D341Med (cell line): ENCODE data around the gene HESX1.
A peak's percentile ranks its signal among the peaks of the same experiment; 100 is the strongest.

Experiments used
- DNase-seq: peaks from one replicate; pipeline ENCODE4 v3.0.0; 2012; ENCODE audit warnings: low spot score

The HESX1 gene

DNA sequence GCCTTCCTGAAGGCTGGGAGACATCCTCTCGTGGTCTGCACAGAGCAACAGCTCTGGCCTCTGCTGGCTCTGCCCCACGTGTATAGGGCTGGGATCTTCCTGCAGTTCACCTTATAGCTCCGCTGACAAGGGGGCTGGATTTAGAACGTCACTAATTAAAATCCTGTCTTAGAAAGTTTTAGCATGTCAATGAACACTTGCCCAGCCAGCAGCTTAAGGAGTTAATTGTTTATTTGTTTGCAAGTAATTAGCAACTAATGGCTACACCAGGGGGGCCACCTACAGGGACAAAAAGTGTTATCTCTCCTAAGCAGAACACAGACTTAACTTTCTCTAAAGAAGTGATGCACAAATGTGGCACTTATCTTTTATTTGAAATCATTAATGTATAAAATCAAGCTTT, at the start of gene HESX1:
Gene HESX1 (minus strand): TSS at position 84 of the 403 bp plus-strand sequence. CDS start 60 bp downstream, at position 24.
- DNase-seq: peak; percentile 40

GRCh38 chr3:57244946-57245345, 45.2 kb upstream of the HESX1 start:
- no peak for DNase-seq

DNA sequence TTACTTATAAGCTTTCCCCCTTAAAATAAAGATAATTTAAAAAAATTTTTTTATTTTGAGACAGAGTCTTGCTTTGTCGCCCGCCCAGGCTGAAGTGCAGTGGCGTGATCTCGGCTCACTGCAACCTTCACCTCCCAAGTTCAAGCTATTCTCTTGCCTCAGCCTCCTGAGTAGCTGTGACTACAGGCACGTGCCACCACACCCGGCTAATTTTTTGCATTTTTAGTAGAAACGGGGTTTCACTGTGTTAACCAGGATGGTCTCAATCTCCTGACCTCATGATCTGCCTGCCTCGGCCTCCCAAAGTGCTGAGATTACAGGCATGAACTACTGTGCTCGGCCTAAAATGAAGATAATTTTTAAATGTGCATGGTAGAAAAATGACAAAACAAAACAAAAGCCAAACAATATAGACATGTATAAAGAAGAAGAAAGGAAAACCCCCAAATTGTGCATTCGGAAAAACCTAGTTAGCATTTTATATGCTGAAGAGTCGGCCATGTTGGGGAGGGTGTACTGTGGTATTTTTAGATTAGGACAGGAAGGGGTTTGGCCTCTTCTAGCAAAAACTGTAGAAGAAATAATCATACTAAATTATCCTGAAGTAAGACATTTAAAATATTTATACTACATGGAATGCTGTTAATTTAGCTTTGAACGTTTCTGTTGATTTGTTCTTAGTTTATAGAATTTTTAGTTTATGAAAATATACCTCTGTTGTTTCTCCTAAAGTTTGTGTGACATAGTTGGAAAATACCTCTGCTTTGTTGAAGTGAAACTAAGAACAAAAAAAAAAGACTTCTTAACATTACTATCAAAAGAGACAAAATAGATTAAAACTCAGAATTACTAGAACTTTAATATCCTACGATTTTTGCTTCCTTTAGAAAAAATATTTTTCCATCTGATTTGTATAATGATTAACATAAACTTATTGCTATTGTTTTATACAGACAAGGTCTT, 35.1 kb upstream of the HESX1 start:
- DNase-seq: no peak

DNA sequence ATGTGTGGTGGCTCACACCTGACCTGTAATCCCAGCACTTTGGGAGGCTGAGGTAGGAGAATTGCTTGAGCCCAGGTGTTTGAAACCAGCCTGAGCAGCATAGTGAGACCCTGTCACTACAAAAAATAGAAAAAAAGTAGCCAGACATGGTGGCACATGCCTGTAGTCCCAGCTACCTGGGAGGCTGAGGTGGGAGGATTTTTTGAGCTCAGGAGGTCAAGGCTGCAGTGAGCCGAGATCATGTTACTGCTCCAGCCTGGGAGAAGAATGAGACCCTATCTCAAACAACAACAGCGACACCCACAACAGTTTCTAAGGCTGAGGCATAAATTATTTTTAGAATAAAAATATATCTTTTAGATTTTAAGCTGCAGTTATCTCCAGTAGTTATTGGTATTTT, 34.0 kb upstream of the HESX1 start:
- DNase-seq: no peak

- DNase-seq: no peak
Measured at GRCh38 chr3:57230006-57230405, 30.2 kb upstream of the HESX1 start.

GRCh38 chr3:57227930-57228751, 28.4 kb upstream of the HESX1 start:
- peak; percentile 77 for DNase-seq

- DNase-seq: peak; percentile 100
Measured at GRCh38 chr3:57227204-57227929, 27.6 kb upstream of the HESX1 start, which contains the start of gene APPL1. Gene APPL1 (plus strand): TSS chr3:57227729. CDS start chr3:57227884, 155 bp downstream.

- DNase-seq: no peak
Measured at GRCh38 chr3:57226176-57226575, 26.4 kb upstream of the HESX1 start.

DNA sequence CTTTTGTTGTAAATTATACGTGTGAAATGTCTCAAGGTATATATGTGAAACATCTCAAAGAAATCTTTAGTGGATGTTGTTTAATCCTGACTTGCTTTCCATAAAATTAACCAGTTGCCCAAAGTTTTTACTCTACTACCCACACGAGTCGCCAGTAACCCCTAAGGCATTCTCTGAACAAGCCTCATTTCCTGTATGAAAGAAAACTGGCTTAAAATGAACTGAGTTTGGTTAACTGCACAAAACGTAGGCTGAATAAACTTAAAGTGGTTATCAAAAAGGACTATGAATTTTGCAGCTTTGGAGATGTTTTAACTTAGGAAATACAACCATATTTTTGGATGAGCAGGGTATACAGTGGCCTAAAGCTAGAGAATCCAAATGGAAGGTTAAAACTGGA, 25.1 kb upstream of the HESX1 start:
- no peak for DNase-seq

- DNase-seq: peak; percentile 34
Measured at GRCh38 chr3:57221883-57222282, 22.1 kb upstream of the HESX1 start.

DNA sequence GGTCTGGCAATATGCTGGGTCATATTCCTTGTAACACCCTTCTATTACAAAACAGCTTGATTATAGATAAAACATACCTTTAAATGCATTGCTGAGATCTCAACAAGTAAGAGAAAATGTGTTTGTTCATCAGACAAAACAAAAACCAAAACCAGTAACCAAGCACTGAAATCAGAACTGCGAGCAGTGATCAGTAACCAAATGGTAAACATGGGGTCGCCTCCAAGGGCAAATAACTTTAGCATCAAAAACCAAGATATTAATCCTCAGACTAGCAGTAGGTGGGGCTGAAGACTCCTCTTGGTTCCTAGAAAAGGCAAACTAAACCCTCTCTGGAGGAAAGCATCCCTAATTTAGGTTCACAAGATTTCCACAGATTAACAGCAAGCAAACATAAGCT, 6.6 kb upstream of the HESX1 start:
- no peak for DNase-seq

DNA sequence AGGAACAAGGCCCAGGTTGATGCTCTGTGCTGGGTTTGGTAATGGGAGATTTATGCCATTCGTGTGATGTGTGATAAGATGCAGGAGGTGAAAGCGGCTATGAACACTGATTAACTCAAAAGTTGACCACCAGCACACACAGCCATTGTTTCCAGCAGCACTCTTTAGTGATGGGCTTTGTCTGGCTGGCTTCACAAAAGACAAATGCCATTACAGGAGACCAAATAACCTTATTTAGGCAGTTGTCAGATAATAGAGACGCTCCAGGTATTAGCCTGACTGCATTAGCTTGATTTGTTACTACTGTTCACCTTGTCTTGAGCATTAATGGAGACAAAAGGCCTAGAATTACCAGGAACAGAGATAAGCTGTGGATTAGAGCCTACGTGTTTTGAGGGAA, 5.1 kb downstream of the HESX1 start:
- no peak for DNase-seq

- DNase-seq: no peak
Measured at GRCh38 chr3:57192028-57192427, 7.8 kb downstream of the HESX1 start.

DNA sequence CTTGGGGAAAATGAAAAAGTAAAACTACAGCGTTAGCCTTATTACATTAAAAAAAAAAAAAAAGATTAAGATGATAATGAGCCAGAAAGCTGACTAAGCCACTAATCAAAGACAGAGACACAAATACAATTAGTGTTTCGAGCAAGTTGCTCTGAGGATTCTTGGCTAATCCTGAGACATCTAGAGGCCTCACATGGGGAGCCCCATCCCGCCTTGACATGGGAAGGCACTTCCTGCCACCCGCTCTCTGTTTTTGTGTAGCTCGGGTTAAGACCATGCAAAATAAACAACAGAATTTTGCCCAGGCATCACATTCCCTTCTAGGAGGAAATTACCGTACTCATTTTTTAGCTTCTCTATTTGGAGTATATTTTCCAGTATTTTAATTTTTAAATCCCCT, 15.3 kb downstream of the HESX1 start:
- no peak for DNase-seq

DNA sequence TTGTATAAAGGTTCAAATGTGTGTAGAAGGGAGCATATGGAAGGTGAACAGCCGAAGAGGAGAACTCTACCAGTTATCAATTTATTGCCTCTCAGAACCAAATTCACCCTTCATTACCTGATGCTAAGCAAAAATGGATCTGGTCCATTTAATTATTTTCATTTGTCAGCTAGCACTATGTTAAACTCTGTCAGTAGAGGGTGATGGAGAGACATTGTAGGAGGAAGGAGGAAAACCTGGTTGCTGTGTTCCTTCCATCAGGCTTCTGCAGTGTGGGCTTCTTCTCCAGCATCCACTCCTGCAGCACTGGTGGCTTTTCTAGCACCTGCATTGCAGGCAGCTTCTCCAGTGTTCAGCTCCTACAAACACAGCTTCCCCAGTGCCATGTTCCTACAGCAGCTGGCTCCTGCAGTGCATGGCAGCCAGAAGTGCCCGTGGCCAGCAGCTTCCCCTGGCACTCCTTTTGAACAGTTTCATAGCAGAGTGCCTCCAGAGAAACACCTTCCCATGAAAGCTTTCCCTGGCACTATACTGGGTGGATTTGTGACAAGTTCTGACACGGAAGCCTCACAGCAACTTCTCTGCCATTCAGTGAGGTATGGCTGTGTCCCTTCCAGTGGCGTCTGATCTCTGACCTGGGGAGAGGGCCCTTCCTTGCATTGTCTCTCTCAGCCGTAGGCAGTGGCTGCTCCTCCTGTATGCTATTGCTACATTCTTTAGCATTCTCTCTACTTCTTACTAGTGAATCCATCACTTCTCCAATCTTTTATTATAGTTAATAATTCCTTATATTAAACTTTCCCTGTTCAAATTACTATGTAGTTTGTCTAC, 20.0 kb downstream of the HESX1 start:
- no peak for DNase-seq

- no peak for DNase-seq
Measured at GRCh38 chr3:57176045-57176444, 23.7 kb downstream of the HESX1 start.

DNA sequence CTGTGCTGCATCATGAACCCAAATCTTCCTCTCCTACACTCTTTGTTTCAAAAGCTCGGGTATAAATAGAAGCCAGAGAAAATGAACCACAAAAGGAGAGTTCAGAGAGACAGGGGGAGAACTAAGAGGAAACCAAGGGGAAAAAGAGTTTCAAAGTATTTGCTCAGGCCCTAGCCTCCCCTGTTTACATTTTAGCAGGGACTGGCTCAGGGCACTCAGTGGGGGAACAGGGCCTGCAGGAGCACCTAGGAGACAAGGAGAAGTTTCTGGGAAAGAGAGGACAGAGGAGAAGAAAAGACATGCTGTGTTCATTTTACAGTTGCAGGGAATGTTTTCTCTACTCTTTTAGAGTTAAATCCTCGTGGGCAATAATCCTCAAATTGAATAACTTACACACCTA, 26.1 kb downstream of the HESX1 start:
- DNase-seq: no peak

DNA sequence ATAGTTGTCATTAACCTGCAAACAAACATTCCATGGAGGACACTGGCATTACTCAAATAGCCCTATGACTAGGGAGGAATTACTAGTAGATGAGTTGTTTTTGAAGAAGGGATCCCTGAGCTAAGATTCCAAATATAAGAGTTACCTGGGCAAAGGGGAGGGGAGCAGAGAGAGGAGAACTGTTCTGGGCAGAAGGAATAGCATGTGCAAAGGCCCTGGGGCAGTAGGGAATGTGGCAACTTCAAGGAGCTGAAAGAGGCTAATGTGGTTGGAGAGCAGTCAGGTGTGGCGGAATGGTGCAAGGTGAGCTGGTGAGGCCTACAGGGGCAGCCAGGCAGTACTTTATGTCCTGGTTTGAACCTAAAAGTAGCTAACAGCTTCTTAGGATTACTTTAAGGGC, 28.8 kb downstream of the HESX1 start:
- no peak for DNase-seq

DNA sequence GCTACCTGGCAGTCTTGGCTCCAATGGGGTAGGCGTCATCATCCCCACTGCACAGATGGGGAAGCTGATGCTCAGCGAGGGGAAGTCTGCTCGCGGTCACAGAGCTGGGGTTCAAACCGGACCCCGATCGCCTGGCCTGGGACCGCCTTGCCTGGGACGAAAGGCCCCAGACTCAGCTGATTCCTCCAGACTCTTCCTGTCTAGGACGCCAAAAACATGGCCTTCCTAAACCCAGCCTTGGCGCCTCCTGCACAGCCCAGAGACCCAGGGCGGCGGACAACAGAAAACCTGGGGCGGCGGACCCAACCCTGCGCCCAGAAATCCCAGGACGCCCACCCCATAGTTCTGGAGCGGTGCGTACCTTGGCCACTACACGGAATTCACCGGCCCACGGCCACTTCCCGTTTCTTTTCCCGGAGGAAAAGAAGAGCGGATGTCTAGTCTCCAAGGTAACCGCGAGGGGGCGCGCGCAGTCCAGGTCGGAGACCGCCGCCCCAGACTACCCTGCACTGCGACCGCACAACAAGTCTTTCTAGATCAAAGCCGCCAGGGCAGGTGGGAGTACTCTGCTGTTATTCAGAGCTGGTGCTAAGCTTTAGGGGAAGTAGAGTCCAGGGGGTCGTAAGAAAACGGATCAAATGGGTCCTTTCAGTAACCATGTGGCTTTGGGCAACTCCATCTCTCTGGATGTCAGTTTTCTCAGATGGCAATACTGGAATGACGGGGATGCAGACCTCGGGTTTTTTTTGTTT, 29.7 kb downstream of the HESX1 start:
- peak; percentile 88 for DNase-seq

GRCh38 chr3:57169108-57169507, 30.7 kb downstream of the HESX1 start:
- no peak for DNase-seq

GRCh38 chr3:57168151-57168550, 31.6 kb downstream of the HESX1 start:
- no peak for DNase-seq
